GM13976 (cell line): ENCODE results near the gene SENP2.
"Not testable (repeated sequence)": the region's sequence is repeated elsewhere in the genome, so short reads cannot be mapped to it uniquely, and the experiment has no call there.

Source experiments
- DNase-seq: peaks from one replicate; pipeline ENCODE4 v3.0.0; 2012; ENCODE audit warnings: low spot score
- CTCF ChIP-seq: IDR thresholded peaks from 2 replicates; pipeline ENCODE4 v1.5.1; 2012; ENCODE audit warnings: borderline replicate concordance, mild to moderate bottlenecking; ENCODE audit not compliant: insufficient read depth; ENCODE audit errors: extremely low read depth, missing control alignments, control extremely low read depth
- in situ Hi-C: fragments of 300-500 bp; cut with MboI; formaldehyde crosslinking; loops from one replicate; pipeline ENCODE4 v1.12.0; 2022; ENCODE audit warnings: low sequenced_read_pairs, mixed read lengths, inconsistent platforms; ENCODE audit not compliant: unreplicated experiment

SENP2 gene

DNA sequence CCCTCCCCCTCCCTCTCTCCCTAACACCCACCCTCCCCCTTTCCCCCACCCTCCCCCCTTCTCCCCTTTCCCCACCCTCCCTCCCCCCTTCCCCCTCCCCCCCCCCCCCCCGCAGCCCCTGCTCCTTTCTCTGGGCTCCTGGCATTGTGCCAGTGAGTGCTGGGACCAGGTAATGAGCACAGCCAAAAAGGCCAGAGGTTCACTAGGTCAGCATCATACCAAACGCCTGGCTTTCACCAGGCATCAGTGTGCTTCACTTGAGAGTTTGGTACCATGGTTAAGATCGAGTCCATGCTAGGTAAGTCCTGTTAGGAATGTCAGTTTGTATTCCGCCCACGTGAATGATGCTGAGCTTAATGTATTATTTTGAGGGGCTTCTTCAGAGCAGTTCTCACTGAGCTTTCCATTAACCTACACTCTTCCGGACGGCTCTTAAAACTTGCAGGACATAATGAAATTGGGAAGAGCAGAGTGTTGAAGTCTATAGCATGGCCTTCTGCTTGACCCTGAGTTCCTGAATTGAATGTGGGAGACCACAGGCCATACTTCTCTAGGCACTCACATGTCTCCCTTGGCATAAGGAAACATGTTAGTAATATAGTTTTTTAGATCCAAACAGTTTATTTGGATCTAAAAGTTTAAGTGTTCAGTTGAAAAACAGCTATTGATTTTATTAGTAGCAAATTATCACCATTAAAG is 45.6 kb downstream of the SENP2 start:
- TF ChIP-seq CTCF: no peak
- in situ Hi-C loops: no loop called here
- DNase-seq: no peak

DNA sequence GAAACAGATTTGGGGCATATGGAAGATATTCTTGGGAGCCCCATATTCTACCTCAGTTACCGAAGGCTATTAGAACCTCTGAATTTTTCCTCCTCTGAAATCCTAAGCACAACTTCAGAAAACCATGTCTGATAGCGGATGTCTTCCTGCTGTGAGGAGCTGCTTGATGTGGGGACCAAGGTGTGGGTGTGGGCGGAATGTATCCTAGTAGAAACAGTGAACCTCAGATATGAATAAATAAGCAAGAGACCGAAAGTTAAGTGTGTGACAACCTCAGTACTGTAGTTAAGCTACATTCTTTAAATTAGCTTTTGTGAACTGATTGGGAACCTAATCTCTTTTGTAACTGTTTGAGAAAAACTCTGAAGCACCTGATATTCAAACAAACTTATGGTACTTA is 46.9 kb downstream of the SENP2 start:
- in situ Hi-C loops: no loop called here
- no peak for TF ChIP-seq CTCF
- no peak for DNase-seq

- TF ChIP-seq CTCF: no peak
- no peak for DNase-seq
- in situ Hi-C loops: no loop called here
Measured at GRCh38 chr3:185637388-185637787, 51.3 kb downstream of the SENP2 start.

DNA sequence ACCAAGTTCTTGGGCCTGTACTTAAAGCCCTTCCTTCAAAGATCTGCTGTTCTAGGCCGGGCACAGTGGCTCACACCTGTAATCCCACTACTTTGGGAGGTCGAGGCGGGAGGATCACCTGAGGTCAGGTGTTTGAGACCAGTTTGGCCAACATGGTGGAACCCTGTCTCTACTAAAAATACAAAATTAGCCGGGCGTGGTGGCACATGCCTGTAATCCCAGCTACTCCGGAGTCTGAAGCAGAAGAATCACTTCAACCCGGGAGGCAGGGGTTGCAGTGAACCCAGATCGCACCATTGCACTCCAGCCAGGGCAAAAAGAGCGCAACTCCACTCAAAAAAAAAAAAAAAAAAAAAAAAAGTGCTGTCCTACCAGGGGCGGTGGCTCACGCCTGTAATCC is 52.6 kb downstream of the SENP2 start:
- in situ Hi-C loops, DNase-seq: not testable (repeated sequence)

DNA sequence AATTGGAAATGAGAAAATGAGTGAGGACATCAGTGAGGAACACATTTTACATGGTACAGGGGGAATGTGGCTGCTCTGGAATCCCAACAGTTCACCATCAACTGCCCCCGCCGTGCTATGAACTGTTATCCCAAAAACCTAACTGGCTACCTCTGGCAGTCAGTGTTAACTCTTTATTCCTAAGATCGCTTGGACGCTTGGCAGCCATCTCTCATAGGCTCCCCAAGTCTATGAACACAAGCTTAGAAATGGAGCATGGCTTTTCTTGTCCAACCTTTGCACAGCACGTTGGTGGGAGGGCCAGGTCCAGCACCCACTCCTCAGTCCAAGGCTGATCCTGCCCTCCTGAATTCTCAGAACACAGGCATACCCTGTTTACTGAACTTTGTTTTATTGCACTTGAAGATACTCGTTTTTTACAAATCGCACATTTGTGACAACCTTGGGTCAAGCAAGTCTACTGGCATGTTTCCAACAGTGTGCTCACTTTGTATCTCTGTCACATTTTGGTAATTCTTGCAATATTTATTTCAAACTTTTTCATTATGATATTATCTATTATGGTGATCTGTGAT is 53.6 kb downstream of the SENP2 start:
- no peak for DNase-seq
- in situ Hi-C loops: no loop called here
- no peak for TF ChIP-seq CTCF

DNA sequence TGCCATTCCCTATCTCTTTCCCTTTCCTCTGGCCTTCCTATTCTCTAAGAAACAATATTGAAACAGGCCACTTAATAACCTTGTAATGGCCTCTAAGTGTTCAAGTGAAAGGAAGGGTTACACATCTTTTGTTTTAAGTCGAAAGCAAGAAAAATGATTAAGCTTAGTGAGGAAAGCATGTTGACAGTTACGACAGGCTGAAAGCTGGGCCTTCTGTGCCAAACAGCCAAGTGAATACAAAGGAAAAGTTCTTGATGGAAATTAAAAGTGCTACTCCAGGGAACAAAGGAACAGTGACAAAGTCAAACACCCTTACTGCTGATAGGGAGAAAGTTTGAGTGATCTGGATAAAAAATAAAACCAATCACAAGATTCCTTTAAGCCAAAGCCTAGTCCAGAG is 54.2 kb downstream of the SENP2 start:
- no peak for DNase-seq
- TF ChIP-seq CTCF: no peak
- in situ Hi-C loops: no loop called here

- in situ Hi-C loops, DNase-seq: not testable (repeated sequence)
Measured at GRCh38 chr3:185645191-185645590, 59.1 kb downstream of the SENP2 start.
